ENCODE measurements around the gene RNF214. TPM values are rescaled to one million over a fixed set of nuclear protein-coding genes. Genes with fewer than 3 reads are reported as not detected.

The RNF214 gene
- polyA plus RNA-seq, 1 donor from 2014 or later, result 7.6 TPM

DNA sequence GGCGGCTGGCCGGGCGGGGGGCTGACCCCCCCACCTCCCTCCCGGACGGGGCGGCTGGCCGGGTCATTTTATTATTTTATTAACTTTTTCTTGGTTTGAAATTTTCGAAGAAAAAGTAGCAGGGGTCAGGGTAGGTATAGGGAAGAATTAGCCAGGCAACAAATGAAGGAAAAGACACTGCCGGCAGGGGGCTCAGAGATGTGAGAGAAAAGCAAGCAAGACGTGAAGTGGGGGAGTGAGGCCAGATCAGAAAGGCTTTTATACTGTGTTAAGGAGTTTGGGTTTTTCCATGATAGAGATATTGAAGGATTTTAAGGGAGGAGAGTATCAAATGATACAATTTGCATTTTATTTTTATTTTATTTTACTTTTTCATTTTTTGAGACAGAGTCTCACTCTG, 19.0 kb downstream of the RNF214 start:
- Histone ChIP-seq H3K4me3 (ENCODE audit: low read length) (no peak overlapping the region), H3K27ac (ENCODE audit: low read length) (no peak overlapping the region), H3F3A (ENCODE audit: insufficient read depth, low read length, poor library complexity, severe bottlenecking) (no peaks in the 10 kb centered on the region), H4K20me1 (ENCODE audit: insufficient read depth) (no peaks in the 10 kb centered on the region), H3K9me3 (ENCODE audit: low read length) (no peaks in the 10 kb centered on the region), H3K79me2 (replicated peaks; ENCODE audit: insufficient read depth, low read length) (no peaks in the 10 kb centered on the region), H3K4me2 (ENCODE audit: low read length) (no peak overlapping the region), H3K36me3 (ENCODE audit: insufficient read depth, low read length) (peaks cover 4% of the 10 kb centered on the region), H2AFZ (ENCODE audit: low read depth, low read length) (no peak overlapping the region), H3K27me3 (ENCODE audit: insufficient read depth, low read depth, low read length) (no peaks in the 10 kb centered on the region), H3K9ac (ENCODE audit: low read length) (no peak overlapping the region), H3K9me2 (ENCODE audit: insufficient read depth, low read length) (no peaks in the 10 kb centered on the region)
- TF ChIP-seq RAD21 (conservative IDR thresholded peaks at IDR 0.05) (no peak), SMC3 (conservative IDR thresholded peaks at IDR 0.05; ENCODE audit: poor library complexity) (no peak), POLR2AphosphoS5 (IDR thresholded peaks at IDR 0.05) (no peak), EP300 (conservative IDR thresholded peaks at IDR 0.05; ENCODE audit: poor library complexity, severe bottlenecking) (no peak), MXI1 (conservative IDR thresholded peaks at IDR 0.05; ENCODE audit: poor library complexity, severe bottlenecking) (no peak), TAF1 (IDR thresholded peaks at IDR 0.05; ENCODE audit: low read depth) (no peak), EZH2 (IDR thresholded peaks at IDR 0.05; ENCODE audit: borderline replicate concordance, insufficient read depth, low read length, poor library complexity, severe bottlenecking) (no peak)
- TF ChIP-seq, protein P1, sequence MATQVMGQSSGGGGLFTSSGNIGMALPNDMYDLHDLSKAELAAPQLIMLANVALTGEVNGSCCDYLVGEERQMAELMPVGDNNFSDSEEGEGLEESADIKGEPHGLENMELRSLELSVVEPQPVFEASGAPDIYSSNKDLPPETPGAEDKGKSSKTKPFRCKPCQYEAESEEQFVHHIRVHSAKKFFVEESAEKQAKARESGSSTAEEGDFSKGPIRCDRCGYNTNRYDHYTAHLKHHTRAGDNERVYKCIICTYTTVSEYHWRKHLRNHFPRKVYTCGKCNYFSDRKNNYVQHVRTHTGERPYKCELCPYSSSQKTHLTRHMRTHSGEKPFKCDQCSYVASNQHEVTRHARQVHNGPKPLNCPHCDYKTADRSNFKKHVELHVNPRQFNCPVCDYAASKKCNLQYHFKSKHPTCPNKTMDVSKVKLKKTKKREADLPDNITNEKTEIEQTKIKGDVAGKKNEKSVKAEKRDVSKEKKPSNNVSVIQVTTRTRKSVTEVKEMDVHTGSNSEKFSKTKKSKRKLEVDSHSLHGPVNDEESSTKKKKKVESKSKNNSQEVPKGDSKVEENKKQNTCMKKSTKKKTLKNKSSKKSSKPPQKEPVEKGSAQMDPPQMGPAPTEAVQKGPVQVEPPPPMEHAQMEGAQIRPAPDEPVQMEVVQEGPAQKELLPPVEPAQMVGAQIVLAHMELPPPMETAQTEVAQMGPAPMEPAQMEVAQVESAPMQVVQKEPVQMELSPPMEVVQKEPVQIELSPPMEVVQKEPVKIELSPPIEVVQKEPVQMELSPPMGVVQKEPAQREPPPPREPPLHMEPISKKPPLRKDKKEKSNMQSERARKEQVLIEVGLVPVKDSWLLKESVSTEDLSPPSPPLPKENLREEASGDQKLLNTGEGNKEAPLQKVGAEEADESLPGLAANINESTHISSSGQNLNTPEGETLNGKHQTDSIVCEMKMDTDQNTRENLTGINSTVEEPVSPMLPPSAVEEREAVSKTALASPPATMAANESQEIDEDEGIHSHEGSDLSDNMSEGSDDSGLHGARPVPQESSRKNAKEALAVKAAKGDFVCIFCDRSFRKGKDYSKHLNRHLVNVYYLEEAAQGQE (IDR thresholded peaks at IDR 0.05; ENCODE audit: borderline replicate concordance), result no peak
- TF ChIP-seq, protein P2, sequence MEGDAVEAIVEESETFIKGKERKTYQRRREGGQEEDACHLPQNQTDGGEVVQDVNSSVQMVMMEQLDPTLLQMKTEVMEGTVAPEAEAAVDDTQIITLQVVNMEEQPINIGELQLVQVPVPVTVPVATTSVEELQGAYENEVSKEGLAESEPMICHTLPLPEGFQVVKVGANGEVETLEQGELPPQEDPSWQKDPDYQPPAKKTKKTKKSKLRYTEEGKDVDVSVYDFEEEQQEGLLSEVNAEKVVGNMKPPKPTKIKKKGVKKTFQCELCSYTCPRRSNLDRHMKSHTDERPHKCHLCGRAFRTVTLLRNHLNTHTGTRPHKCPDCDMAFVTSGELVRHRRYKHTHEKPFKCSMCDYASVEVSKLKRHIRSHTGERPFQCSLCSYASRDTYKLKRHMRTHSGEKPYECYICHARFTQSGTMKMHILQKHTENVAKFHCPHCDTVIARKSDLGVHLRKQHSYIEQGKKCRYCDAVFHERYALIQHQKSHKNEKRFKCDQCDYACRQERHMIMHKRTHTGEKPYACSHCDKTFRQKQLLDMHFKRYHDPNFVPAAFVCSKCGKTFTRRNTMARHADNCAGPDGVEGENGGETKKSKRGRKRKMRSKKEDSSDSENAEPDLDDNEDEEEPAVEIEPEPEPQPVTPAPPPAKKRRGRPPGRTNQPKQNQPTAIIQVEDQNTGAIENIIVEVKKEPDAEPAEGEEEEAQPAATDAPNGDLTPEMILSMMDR (IDR thresholded peaks at IDR 0.05; ENCODE audit: poor library complexity, severe bottlenecking), result no peak

DNA sequence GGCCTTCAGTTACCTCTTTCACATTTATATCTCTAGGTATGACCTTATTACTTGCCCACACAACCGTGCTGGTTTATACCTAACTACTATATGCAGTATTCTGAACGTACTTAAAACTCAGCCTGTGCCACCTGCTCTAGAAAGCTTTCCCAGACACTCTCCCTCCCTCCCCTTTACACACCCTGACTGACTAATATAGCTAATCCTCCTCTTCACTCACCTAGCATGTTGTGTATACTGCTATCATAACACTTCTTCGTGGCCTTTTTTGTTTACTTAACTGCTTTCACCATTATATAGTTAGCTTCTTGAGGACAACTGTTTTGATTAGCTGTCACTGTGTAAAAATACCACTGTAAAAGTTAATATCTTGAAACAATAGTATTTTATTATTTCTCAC, 23.5 kb downstream of the RNF214 start:
- Histone ChIP-seq H3K27ac (ENCODE audit: low read length) (no peak overlapping the region), H3K4me3 (ENCODE audit: low read length) (no peak overlapping the region), H3K9me2 (ENCODE audit: insufficient read depth, low read length) (no peaks in the 10 kb centered on the region), H3K27me3 (ENCODE audit: insufficient read depth, low read depth, low read length) (no peaks in the 10 kb centered on the region), H3K36me3 (ENCODE audit: insufficient read depth, low read length) (peaks cover 6% of the 10 kb centered on the region), H3K9ac (ENCODE audit: low read length) (no peak overlapping the region), H3K79me2 (replicated peaks; ENCODE audit: insufficient read depth, low read length) (no peaks in the 10 kb centered on the region), H3K4me2 (ENCODE audit: low read length) (no peak overlapping the region), H3K9me3 (ENCODE audit: low read length) (no peaks in the 10 kb centered on the region), H3F3A (ENCODE audit: insufficient read depth, low read length, poor library complexity, severe bottlenecking) (no peaks in the 10 kb centered on the region), H4K20me1 (ENCODE audit: insufficient read depth) (no peaks in the 10 kb centered on the region), H2AFZ (ENCODE audit: low read depth, low read length) (no peak overlapping the region)
- TF ChIP-seq MXI1 (conservative IDR thresholded peaks at IDR 0.05; ENCODE audit: poor library complexity, severe bottlenecking), result no peak
- TF ChIP-seq SMC3 (conservative IDR thresholded peaks at IDR 0.05; ENCODE audit: poor library complexity), result no peak
- TF ChIP-seq RAD21 (conservative IDR thresholded peaks at IDR 0.05), result no peak
- no peak for TF ChIP-seq EZH2 (IDR thresholded peaks at IDR 0.05; ENCODE audit: borderline replicate concordance, insufficient read depth, low read length, poor library complexity, severe bottlenecking)
- no peak for TF ChIP-seq TAF1 (IDR thresholded peaks at IDR 0.05; ENCODE audit: low read depth)
- TF ChIP-seq, protein P1 (IDR thresholded peaks at IDR 0.05; ENCODE audit: borderline replicate concordance), result no peak
- no peak for TF ChIP-seq EP300 (conservative IDR thresholded peaks at IDR 0.05; ENCODE audit: poor library complexity, severe bottlenecking)
